K562 (cell line): ENCODE data around the gene TRMT44. TPM values are rescaled to one million over a fixed set of nuclear protein-coding genes. Genes with fewer than 3 reads are reported as not detected.

Experiments used
- ATAC-seq: fragments of 200-7000 bp; cut with Tn5 transposase; 3 replicates; pipeline ENCODE4 v1.9.1; 2020; ENCODE audit warnings: moderate library complexity
- BruUV-seq: library from RNA; stranded (reverse); fragments of 400-500 nt; replicated peaks from 2 replicates; lab custom pipeline; 2021; lab: Mats Ljungman, UMichigan
- CTCF ChIA-PET: fragments of 300-600 bp; formaldehyde crosslinking; extraction: SDS; loops from one replicate; lab custom pipeline; 2021; ENCODE audit warnings: low intra/inter-chr PET ratio; lab: Yijun Ruan, JAX
- POLR2A ChIA-PET: fragments of 300-600, 350-650 bp; sonication (Branson Sonifier 250); formaldehyde crosslinking; extraction: SDS; loops from one replicate; lab custom pipeline; 2021; ENCODE audit warnings: antibody characterized with exemption, inconsistent platforms; lab: Yijun Ruan, JAX
- DNase-seq, 4 experiments: peaks; one replicate each; pipeline versions ENCODE4 v3.0.0 to v3.0.0-alpha.2; 2011 to 2018; ENCODE audit warnings: low spot score in 3 of 4, mixed read lengths in 3 of 4; ENCODE audit errors: extremely low read depth in 1 of 4
- FAIRE-seq: peaks from 2 replicates; lab custom pipeline; 2011; peaks lifted over from hg19 to GRCh38; lab: Jason Lieb, UNC
- H2AFZ ChIP-seq: 2 replicates; pipeline ENCODE4 v1.6.0; 2011; ENCODE audit warnings: low read depth, low read length, control low read depth, inconsistent platforms
- H3K27ac ChIP-seq: fragments of 200-600 bp; 3 replicates; pipeline ENCODE4 v1.8.0; 2011; ENCODE audit warnings: low read depth, mild to moderate bottlenecking, control low read depth, inconsistent platforms, low read length, moderate library complexity, mixed read lengths; ENCODE audit errors: extremely low read depth
- H3K27me3 ChIP-seq, 2 experiments: fragments of 300-600 bp in 1 of 2; 2 replicates in 1 of 2; 3 replicates in 1 of 2; pipeline versions ENCODE4 v1.6.0 to v1.8.0; 2011; ENCODE audit warnings: inconsistent platforms in 2 of 2, low read length in 2 of 2, mild to moderate bottlenecking in 1 of 2, mixed read lengths in 1 of 2, moderate library complexity in 1 of 2; ENCODE audit not compliant: control insufficient read depth in 2 of 2, insufficient read depth in 2 of 2
- H3K36me3 ChIP-seq: fragments of 300-600 bp; 3 replicates; pipeline ENCODE4 v1.8.0; 2011; ENCODE audit warnings: mild to moderate bottlenecking, low read length, inconsistent platforms; ENCODE audit not compliant: control insufficient read depth, insufficient read depth
- H3K4me1 ChIP-seq, 2 experiments: fragments of 200-600 bp in 1 of 2; replicated peaks in 1 of 2; 2 replicates in 1 of 2; 3 replicates in 1 of 2; pipeline versions ENCODE4 v1.5.1 to v1.8.0; 2011; ENCODE audit warnings: inconsistent platforms in 2 of 2, low read length in 2 of 2, mild to moderate bottlenecking in 1 of 2, mixed read lengths in 1 of 2, moderate library complexity in 1 of 2; ENCODE audit not compliant: control insufficient read depth in 2 of 2, insufficient read depth in 2 of 2
- H3K4me2 ChIP-seq: 2 replicates; pipeline ENCODE4 v1.6.1; 2011; ENCODE audit warnings: low read length, control low read depth, inconsistent platforms, mixed read lengths; ENCODE audit not compliant: insufficient read depth
- H3K4me3 ChIP-seq: fragments of 200-600 bp; sonication (generic), shearing (Covaris generic); 2 replicates; pipeline ENCODE4 v1.5.1; 2016; ENCODE audit warnings: control low read depth, inconsistent platforms
- H3K79me2 ChIP-seq: fragments of 200-600 bp; 3 replicates; pipeline ENCODE4 v1.8.0; 2011; ENCODE audit warnings: low read length, inconsistent platforms; ENCODE audit not compliant: control insufficient read depth, insufficient read depth
- H3K9ac ChIP-seq, 2 experiments: 2 replicates each; pipeline versions ENCODE4 v1.6.0 to v1.6.1; 2011; ENCODE audit warnings: low read depth in 2 of 2, low read length in 2 of 2, control low read depth in 1 of 2, inconsistent platforms in 1 of 2, mild to moderate bottlenecking in 1 of 2, mixed read lengths in 1 of 2; ENCODE audit not compliant: insufficient read depth in 1 of 2
- H3K9me1 ChIP-seq: one replicate; pipeline ENCODE4 v1.6.0; 2011; ENCODE audit warnings: inconsistent platforms, mild to moderate bottlenecking, low read length, moderate library complexity; ENCODE audit not compliant: control insufficient read depth, insufficient read depth
- H3K9me3 ChIP-seq: replicated peaks from 2 replicates; pipeline ENCODE4 v1.5.1; 2011; ENCODE audit warnings: low read depth, low read length, inconsistent platforms; ENCODE audit not compliant: control insufficient read depth, insufficient read depth
- H4K20me1 ChIP-seq: replicated peaks from 2 replicates; pipeline ENCODE4 v1.6.1; 2011; ENCODE audit warnings: low read length, inconsistent platforms, mixed read lengths; ENCODE audit not compliant: control insufficient read depth, insufficient read depth
- CBX3 ChIP-seq, 2 experiments: IDR thresholded peaks; 1 replicate in 1 of 2; 2 replicates in 1 of 2; pipeline ENCODE4 v1.6.1; 2012; ENCODE audit warnings: inconsistent platforms in 2 of 2, low read length in 2 of 2, borderline replicate concordance in 1 of 2, control low read depth in 1 of 2
- HLTF ChIP-seq: fragments of 450-650 bp; IDR thresholded peaks from 2 replicates; pipeline ENCODE4 v1.6.1; 2016
- MGA ChIP-seq: fragments of 450-650 bp; IDR thresholded peaks from 2 replicates; pipeline ENCODE4 v1.6.1; 2016; ENCODE audit warnings: mild to moderate bottlenecking, moderate library complexity
- WGBS: fragments of 100-300 bp; shearing (Covaris generic); methylation state at CpG from one replicate; pipeline ENCODE4 v1.1.6; 2016; ENCODE audit warnings: low coverage, mixed read lengths; ENCODE audit not compliant: insufficient coverage; ENCODE audit errors: missing lambda C conversion rate; 5-methylcytosine and 5-hydroxymethylcytosine counted together
- in situ Hi-C: fragments of 300-500 bp; cut with MboI; formaldehyde crosslinking; loops from 4 replicates; pipeline ENCODE4 v1.15.0; 2018; ENCODE audit warnings: inconsistent platforms, mixed read lengths
- intact Hi-C: fragments of 100-400 bp; cut with micrococcal nuclease; formaldehyde crosslinking; loops from 2 replicates; pipeline ENCODE4 v1.14.2; 2022
- polyA plus RNA-seq, 8 experiments: library from polyadenylated mRNA; depleted of rRNA in 4 of 8; stranded (reverse) in 5 of 8; unstranded in 3 of 8; fragments of >200 nt; fragmentation: Nextera tagmentation in 2 of 8; fragmentation: Illumina TruSeq in 1 of 8; extraction: Ambion mirVana in 2 of 8; extraction: Trizol in 1 of 8; gene quantifications; 2 replicates each; pipeline versions ENCODE4 v1.2.1 to v1.2.3, GENCODE V29; 2011 to 2014; ENCODE audit warnings: inconsistent platforms in 1 of 8, missing spikeins in 1 of 8
- total RNA-seq, 7 experiments: library from RNA; depleted of rRNA in 6 of 7; stranded (reverse); fragments of >200 nt in 6 of 7; fragmentation: Illumina TruSeq in 2 of 7; extraction: Trizol in 2 of 7; gene quantifications; 2 replicates each; pipeline versions ENCODE4 v1.2.1 to v1.2.3, GENCODE V29; 2011 to 2021; ENCODE audit warnings: low replicate concordance in 1 of 7

Gene TRMT44
- total and polyA plus RNA-seq, 9 of the 15 experiments (the other 6 are each of a cell fraction or from before 2014, with no cell fraction given) = 1.2 to 18.6 (median 10.0) TPM

GRCh38 chr4:8506373-8507195, 66.0 kb downstream of the TRMT44 start:
- Histone ChIP-seq H3K4me3 (no peak overlapping the region), H3K9me1 (peaks cover 5% of the 10 kb centered on the region), H3K79me2 (no peaks in the 10 kb centered on the region), H2AFZ (no peak overlapping the region), H3K4me2 (no peak overlapping the region), H3K27me3 (peaks cover 0 to 12% of the 10 kb centered on the region in 2 experiments; a peak in 1 of 5 replicates), H3K27ac (no peak overlapping the region), H3K36me3 (no peaks in the 10 kb centered on the region), H3K9ac (no peak overlapping the region; a peak in 1 of 4 replicates), H4K20me1 (no peaks in the 10 kb centered on the region), H3K9me3 (no peaks in the 10 kb centered on the region), H3K4me1 (peaks cover 0 to 30% of the 10 kb centered on the region in 2 experiments; a peak in 2 of 5 replicates)
- no peak for ATAC-seq
- in situ Hi-C loops = no loop called here
- ChIA-PET POLR2A (interaction anchor here (1.0 kb wide), 1 partner anchor 9 kb away, joined by 3 read pairs; no protein-coding TSS in a partner anchor), CTCF (no interaction called here)
- no peak for DNase-seq
- FAIRE-seq = no peak
- intact Hi-C loops = no loop called here
- BruUV-seq = no TSS peak
- WGBS = 37% methylated on average over 20 of the region's 21 CpGs
- TF ChIP-seq HLTF (no peak), CBX3 (IDR thresholded peaks at IDR 0.05; ENCODE audit: borderline replicate concordance in 1 of 2, low read length in 2 of 2) (no peak), MGA (no peak)
